ENCODE data around the gene CHST8. TPM values are rescaled to one million over a fixed set of nuclear protein-coding genes. Genes with fewer than 3 reads are reported as not detected.

Gene CHST8
- total RNA-seq, 1 experiment from 2014 or later = 33.5 TPM

DNA sequence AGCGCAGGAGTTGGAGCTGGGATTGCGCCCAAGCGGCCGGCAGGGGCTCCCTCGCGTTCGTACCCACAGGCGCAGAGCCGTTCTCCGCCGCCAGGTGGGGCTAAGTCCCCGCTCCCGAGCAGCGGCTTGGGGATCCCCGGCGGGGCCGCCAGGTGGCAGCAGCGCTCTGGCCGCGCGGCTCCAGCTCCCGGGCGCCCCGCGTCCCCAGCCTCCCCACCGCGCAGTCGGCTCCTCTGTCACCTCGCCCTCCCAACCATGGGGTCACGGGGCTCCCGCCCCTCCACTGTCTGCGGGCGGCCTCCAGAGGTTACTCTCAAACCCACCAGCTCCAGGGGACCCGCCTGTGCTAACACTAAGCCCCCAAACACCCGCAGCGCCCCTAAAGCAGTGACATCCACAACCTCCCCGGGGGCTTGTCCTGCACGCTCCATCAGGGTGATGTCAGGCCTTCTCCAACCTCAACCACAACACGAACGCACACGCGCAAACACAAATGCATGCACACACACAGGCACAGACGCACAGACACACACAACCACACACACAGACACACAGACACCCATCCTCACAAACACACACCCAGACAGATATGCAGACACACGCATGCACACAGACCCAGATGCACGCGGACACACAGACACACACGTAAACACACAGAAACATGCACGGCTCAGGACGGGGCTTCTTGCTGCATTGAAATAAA, 156.5 kb downstream of the CHST8 start:
- ChIA-PET CTCF (interaction anchor here (0.5 to 3.7 kb wide), 132 partner anchors 8 to 934 kb away, joined by 3 to 131 read pairs (median 5); partner anchors contain the start of genes CEBPG, KCTD15, PEPD and SLC7A10), POLR2A (interaction anchor here (0.6 to 1.2 kb wide), 3 partner anchors 14 to 20 kb away, joined by 3 read pairs; partner anchors contain the start of gene KCTD15)
- TF ChIP-seq ZNF232 (CRISPR knock-in tag; IDR thresholded peaks at IDR 0.05) (no peak), NR2C2 (CRISPR knock-in tag; IDR thresholded peaks at IDR 0.05) (no peak), MLX (CRISPR knock-in tag; IDR thresholded peaks at IDR 0.05) (0 out of 2 replicates have a peak, but pooled peaks have one; percentile 40), ZNF263 (CRISPR knock-in tag; IDR thresholded peaks at IDR 0.05; ENCODE audit: low read depth) (no peak), JUN (CRISPR knock-in tag; IDR thresholded peaks at IDR 0.05) (no peak), FOXP1 (CRISPR knock-in tag; IDR thresholded peaks at IDR 0.05; ENCODE audit: borderline replicate concordance) (peak; percentile 17; the same call in 1 of the 2 replicates), JAZF1 (CRISPR knock-in tag; IDR thresholded peaks at IDR 0.05) (no peak), RELA (CRISPR knock-in tag; IDR thresholded peaks at IDR 0.05; ENCODE audit: borderline replicate concordance) (no peak), IRF1 (CRISPR knock-in tag; IDR thresholded peaks at IDR 0.05) (0 out of 2 replicates have a peak, but pooled peaks have one; percentile 28), ETV6 (CRISPR knock-in tag; IDR thresholded peaks at IDR 0.05) (peak; percentile 88), TP53 (CRISPR knock-in tag; IDR thresholded peaks at IDR 0.05) (0 out of 2 replicates have a peak, but pooled peaks have one; percentile 54), GABPB1 (CRISPR knock-in tag; IDR thresholded peaks at IDR 0.05) (peak; percentile 44; the same call in 1 of the 2 replicates), FOXK1 (CRISPR knock-in tag; IDR thresholded peaks at IDR 0.05) (0 out of 2 replicates have a peak, but pooled peaks have one; percentile 18), SP1 (CRISPR knock-in tag; conservative IDR thresholded peaks at IDR 0.05) (peak; percentile 69), TEAD1 (CRISPR knock-in tag; IDR thresholded peaks at IDR 0.05) (0 out of 2 replicates have a peak, but pooled peaks have one; percentile 35), MXD4 (CRISPR knock-in tag; IDR thresholded peaks at IDR 0.05; ENCODE audit: borderline replicate concordance) (no peak), ZNF416 (CRISPR knock-in tag; IDR thresholded peaks at IDR 0.05) (peak; percentile 63; the same call in 1 of the 2 replicates)
- TF ChIP-seq, protein P1, sequence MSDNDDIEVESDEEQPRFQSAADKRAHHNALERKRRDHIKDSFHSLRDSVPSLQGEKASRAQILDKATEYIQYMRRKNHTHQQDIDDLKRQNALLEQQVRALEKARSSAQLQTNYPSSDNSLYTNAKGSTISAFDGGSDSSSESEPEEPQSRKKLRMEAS (CRISPR knock-in tag; IDR thresholded peaks at IDR 0.05) = peak; percentile 31
- TF ChIP-seq, protein P2, sequence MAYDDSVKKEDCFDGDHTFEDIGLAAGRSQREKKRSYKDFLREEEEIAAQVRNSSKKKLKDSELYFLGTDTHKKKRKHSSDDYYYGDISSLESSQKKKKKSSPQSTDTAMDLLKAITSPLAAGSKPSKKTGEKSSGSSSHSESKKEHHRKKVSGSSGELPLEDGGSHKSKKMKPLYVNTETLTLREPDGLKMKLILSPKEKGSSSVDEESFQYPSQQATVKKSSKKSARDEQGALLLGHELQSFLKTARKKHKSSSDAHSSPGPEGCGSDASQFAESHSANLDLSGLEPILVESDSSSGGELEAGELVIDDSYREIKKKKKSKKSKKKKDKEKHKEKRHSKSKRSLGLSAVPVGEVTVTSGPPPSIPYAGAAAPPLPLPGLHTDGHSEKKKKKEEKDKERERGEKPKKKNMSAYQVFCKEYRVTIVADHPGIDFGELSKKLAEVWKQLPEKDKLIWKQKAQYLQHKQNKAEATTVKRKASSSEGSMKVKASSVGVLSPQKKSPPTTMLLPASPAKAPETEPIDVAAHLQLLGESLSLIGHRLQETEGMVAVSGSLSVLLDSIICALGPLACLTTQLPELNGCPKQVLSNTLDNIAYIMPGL (CRISPR knock-in tag; IDR thresholded peaks at IDR 0.05) = peak; percentile 95
- TF ChIP-seq, protein P3, sequence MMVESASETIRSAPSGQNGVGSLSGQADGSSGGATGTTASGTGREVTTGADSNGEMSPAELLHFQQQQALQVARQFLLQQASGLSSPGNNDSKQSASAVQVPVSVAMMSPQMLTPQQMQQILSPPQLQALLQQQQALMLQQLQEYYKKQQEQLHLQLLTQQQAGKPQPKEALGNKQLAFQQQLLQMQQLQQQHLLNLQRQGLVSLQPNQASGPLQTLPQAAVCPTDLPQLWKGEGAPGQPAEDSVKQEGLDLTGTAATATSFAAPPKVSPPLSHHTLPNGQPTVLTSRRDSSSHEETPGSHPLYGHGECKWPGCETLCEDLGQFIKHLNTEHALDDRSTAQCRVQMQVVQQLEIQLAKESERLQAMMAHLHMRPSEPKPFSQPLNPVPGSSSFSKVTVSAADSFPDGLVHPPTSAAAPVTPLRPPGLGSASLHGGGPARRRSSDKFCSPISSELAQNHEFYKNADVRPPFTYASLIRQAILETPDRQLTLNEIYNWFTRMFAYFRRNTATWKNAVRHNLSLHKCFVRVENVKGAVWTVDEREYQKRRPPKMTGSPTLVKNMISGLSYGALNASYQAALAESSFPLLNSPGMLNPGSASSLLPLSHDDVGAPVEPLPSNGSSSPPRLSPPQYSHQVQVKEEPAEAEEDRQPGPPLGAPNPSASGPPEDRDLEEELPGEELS (CRISPR knock-in tag; IDR thresholded peaks at IDR 0.05) = 0 out of 2 replicates have a peak, but pooled peaks have one; percentile 38
- TF ChIP-seq, protein P4, sequence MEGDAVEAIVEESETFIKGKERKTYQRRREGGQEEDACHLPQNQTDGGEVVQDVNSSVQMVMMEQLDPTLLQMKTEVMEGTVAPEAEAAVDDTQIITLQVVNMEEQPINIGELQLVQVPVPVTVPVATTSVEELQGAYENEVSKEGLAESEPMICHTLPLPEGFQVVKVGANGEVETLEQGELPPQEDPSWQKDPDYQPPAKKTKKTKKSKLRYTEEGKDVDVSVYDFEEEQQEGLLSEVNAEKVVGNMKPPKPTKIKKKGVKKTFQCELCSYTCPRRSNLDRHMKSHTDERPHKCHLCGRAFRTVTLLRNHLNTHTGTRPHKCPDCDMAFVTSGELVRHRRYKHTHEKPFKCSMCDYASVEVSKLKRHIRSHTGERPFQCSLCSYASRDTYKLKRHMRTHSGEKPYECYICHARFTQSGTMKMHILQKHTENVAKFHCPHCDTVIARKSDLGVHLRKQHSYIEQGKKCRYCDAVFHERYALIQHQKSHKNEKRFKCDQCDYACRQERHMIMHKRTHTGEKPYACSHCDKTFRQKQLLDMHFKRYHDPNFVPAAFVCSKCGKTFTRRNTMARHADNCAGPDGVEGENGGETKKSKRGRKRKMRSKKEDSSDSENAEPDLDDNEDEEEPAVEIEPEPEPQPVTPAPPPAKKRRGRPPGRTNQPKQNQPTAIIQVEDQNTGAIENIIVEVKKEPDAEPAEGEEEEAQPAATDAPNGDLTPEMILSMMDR (IDR thresholded peaks at IDR 0.05) = peak; percentile 100
- TF ChIP-seq, protein P5, sequence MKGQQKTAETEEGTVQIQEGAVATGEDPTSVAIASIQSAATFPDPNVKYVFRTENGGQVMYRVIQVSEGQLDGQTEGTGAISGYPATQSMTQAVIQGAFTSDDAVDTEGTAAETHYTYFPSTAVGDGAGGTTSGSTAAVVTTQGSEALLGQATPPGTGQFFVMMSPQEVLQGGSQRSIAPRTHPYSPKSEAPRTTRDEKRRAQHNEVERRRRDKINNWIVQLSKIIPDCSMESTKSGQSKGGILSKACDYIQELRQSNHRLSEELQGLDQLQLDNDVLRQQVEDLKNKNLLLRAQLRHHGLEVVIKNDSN (CRISPR knock-in tag; IDR thresholded peaks at IDR 0.05) = no peak
- Mint-ChIP-seq H3K4me3 (peak overlapping the region; percentile 51), H3K27me3 (ENCODE audit: low read depth) (peaks cover 12% of the 10 kb centered on the region), H3K36me3 (no peaks in the 10 kb centered on the region), H3K27ac (no peak overlapping the region), H3K9me3 (no peaks in the 10 kb centered on the region), H3K4me1 (peaks cover 16% of the 10 kb centered on the region)
- DNase-seq (ENCODE audit: low spot score) = peak; percentile 85
- ATAC-seq = peak; percentile 82

All from WTC11 (cell line).